ENCODE data around the gene POLR2M.
A peak's percentile ranks its signal among the peaks of the same experiment; 100 is the strongest.

The POLR2M gene

GRCh38 chr15:57706405-57707209, at the start of gene POLR2M:
POLR2M (plus strand) TSS chr15:57706714; CDS start chr15:57706843, 129 bp downstream.
- DNase-seq = peak; percentile 82

GRCh38 chr15:57657619-57658018, 48.9 kb upstream of the POLR2M start:
- no peak for DNase-seq

- DNase-seq = no peak
These were observed 44.3 kb upstream of the POLR2M start for GRCh38 chr15:57662091-57662744.

GRCh38 chr15:57662802-57663201, 43.7 kb upstream of the POLR2M start:
- DNase-seq = no peak

- DNase-seq = no peak
These were observed 43.3 kb upstream of the POLR2M start for GRCh38 chr15:57663262-57663661.

GRCh38 chr15:57665194-57665593, 41.3 kb upstream of the POLR2M start:
- DNase-seq = no peak

GRCh38 chr15:57665939-57666338, 40.6 kb upstream of the POLR2M start:
- DNase-seq = no peak

- DNase-seq = no peak
These were observed 39.2 kb upstream of the POLR2M start for GRCh38 chr15:57667171-57667849.

- no peak for DNase-seq
These were observed 38.5 kb upstream of the POLR2M start for GRCh38 chr15:57668016-57668415.

- DNase-seq = no peak
These were observed 34.9 kb upstream of the POLR2M start for GRCh38 chr15:57671636-57672035.

GRCh38 chr15:57675481-57676181, 30.9 kb upstream of the POLR2M start:
- no peak for DNase-seq

GRCh38 chr15:57676585-57676984, 29.9 kb upstream of the POLR2M start:
- DNase-seq = no peak

- no peak for DNase-seq
These were observed 29.3 kb upstream of the POLR2M start for GRCh38 chr15:57677204-57677603.

GRCh38 chr15:57680021-57680420, 26.5 kb upstream of the POLR2M start:
- no peak for DNase-seq

GRCh38 chr15:57681011-57681410, 25.5 kb upstream of the POLR2M start:
- no peak for DNase-seq

GRCh38 chr15:57683481-57683880, 23.0 kb upstream of the POLR2M start:
- DNase-seq = no peak

GRCh38 chr15:57684491-57685151, 21.9 kb upstream of the POLR2M start:
- DNase-seq = no peak

- no peak for DNase-seq
These were observed 21.0 kb upstream of the POLR2M start for GRCh38 chr15:57685306-57686095.

GRCh38 chr15:57686657-57687056, 19.9 kb upstream of the POLR2M start:
- DNase-seq = no peak

- no peak for DNase-seq
These were observed 16.1 kb upstream of the POLR2M start for GRCh38 chr15:57690341-57690966.

GRCh38 chr15:57691082-57691481, 15.4 kb upstream of the POLR2M start:
- DNase-seq = no peak
